ENCODE results near the gene KIF7. TPM values are rescaled to one million over a fixed set of nuclear protein-coding genes. Genes with fewer than 3 reads are reported as not detected.

Gene KIF7
- total and polyA plus RNA-seq, 10 of the 15 experiments (the other 5 are each of a cell fraction or from before 2014, with no cell fraction given) = 0.01 to 0.36 (median 0.10) TPM; not detected in 2

- RAD21 ChIA-PET (ENCODE audit: unreplicated experiment) = no interaction called here
- no peaks in the 10 kb centered on the region for H3K79me2 ChIP-seq (ENCODE audit: control insufficient read depth, insufficient read depth, low read length)
- ATAC-seq = no peak
- POLR2A ChIA-PET = no interaction called here
- no peak overlapping the region for H3K4me3 ChIP-seq
- H3K4me1 ChIP-seq (ENCODE audit: control insufficient read depth, insufficient read depth, low read length) = no peaks in the 10 kb centered on the region
- H3K9me3 ChIP-seq (replicated peaks; ENCODE audit: control insufficient read depth, insufficient read depth, low read length) = no peaks in the 10 kb centered on the region
- H3K36me3 ChIP-seq (ENCODE audit: control insufficient read depth in 2 of 2, insufficient read depth in 2 of 2, low read length in 1 of 2) = no peaks in the 10 kb centered on the region
- H4K20me1 ChIP-seq (ENCODE audit: control insufficient read depth, insufficient read depth) = no peaks in the 10 kb centered on the region
- FAIRE-seq = no peak
- in situ Hi-C loops (cut with MboI) = no loop called here
- H3K27ac ChIP-seq (ENCODE audit: control insufficient read depth, insufficient read depth) = no peak overlapping the region
- peaks cover 0 to 8% of the 10 kb centered on the region in 2 experiments; a peak in 3 of 4 replicates for H3K27me3 ChIP-seq (replicated peaks in 1 of 2; ENCODE audit: control insufficient read depth in 2 of 2, insufficient read depth in 2 of 2, low read length in 1 of 2)
- intact Hi-C loops (cut with micrococcal nuclease; ENCODE audit: unreplicated experiment) = no loop called here
- H3K9ac ChIP-seq (ENCODE audit: control insufficient read depth, insufficient read depth, low read length) = no peak overlapping the region
- CTCF ChIA-PET = interaction anchor here (0.6 kb wide), 1 partner anchor 519 kb away, joined by 3 read pairs; no protein-coding TSS in a partner anchor
- H3K4me2 ChIP-seq (ENCODE audit: control insufficient read depth, insufficient read depth) = no peak overlapping the region
- BruUV-seq (replicated peaks) = no TSS peak
- 56% methylated on average over 16 of the region's 16 CpGs for WGBS (ENCODE audit: insufficient coverage, insufficient replicate concordance, low lambda C conversion rate, missing lambda C conversion rate)
- H2AFZ ChIP-seq (ENCODE audit: control insufficient read depth, low read depth, low read length) = no peak overlapping the region
- DNase-seq (ENCODE audit: low read depth, low spot score) = no peak
- SMC1A ChIA-PET (ENCODE audit: uncharacterized antibody, unreplicated experiment) = no interaction called here
- TF ChIP-seq CREM (IDR thresholded peaks at IDR 0.05; ENCODE audit: low read depth) (no peak), NFYA (IDR thresholded peaks at IDR 0.05; ENCODE audit: borderline replicate concordance, low read depth, low read length) (no peak), PBX3 (IDR thresholded peaks at IDR 0.05; ENCODE audit: insufficient replicate concordance, low read depth, low read length) (no peak), BMI1 (IDR thresholded peaks at IDR 0.05; ENCODE audit: borderline replicate concordance) (no peak), GABPA (IDR thresholded peaks at IDR 0.05; ENCODE audit: low read depth) (no peak), MTA2 (IDR thresholded peaks at IDR 0.05; ENCODE audit: low read depth) (no peak), E2F8 (IDR thresholded peaks at IDR 0.05; ENCODE audit: low read depth, partially characterized antibody) (no peak), MLLT1 (IDR thresholded peaks at IDR 0.05) (no peak), NR2C1 (IDR thresholded peaks at IDR 0.05) (no peak), TCF12 (IDR thresholded peaks at IDR 0.05; ENCODE audit: low read depth, low read length) (no peak), IKZF1 (conservative IDR thresholded peaks at IDR 0.05) (no peak), SUZ12 (IDR thresholded peaks at IDR 0.05; ENCODE audit: unreplicated experiment) (no peak), RAD21 (IDR thresholded peaks at IDR 0.05; ENCODE audit: insufficient read depth, low read depth, low read length) (no peak)
- TF ChIP-seq, protein P1, sequence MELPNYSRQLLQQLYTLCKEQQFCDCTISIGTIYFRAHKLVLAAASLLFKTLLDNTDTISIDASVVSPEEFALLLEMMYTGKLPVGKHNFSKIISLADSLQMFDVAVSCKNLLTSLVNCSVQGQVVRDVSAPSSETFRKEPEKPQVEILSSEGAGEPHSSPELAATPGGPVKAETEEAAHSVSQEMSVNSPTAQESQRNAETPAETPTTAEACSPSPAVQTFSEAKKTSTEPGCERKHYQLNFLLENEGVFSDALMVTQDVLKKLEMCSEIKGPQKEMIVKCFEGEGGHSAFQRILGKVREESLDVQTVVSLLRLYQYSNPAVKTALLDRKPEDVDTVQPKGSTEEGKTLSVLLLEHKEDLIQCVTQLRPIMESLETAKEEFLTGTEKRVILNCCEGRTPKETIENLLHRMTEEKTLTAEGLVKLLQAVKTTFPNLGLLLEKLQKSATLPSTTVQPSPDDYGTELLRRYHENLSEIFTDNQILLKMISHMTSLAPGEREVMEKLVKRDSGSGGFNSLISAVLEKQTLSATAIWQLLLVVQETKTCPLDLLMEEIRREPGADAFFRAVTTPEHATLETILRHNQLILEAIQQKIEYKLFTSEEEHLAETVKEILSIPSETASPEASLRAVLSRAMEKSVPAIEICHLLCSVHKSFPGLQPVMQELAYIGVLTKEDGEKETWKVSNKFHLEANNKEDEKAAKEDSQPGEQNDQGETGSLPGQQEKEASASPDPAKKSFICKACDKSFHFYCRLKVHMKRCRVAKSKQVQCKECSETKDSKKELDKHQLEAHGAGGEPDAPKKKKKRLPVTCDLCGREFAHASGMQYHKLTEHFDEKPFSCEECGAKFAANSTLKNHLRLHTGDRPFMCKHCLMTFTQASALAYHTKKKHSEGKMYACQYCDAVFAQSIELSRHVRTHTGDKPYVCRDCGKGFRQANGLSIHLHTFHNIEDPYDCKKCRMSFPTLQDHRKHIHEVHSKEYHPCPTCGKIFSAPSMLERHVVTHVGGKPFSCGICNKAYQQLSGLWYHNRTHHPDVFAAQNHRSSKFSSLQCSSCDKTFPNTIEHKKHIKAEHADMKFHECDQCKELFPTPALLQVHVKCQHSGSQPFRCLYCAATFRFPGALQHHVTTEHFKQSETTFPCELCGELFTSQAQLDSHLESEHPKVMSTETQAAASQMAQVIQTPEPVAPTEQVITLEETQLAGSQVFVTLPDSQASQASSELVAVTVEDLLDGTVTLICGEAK (IDR thresholded peaks at IDR 0.05; ENCODE audit: borderline replicate concordance) = no peak
Observed at GRCh38 chr15:89652666-89653065, 2.6 kb downstream of the KIF7 start.

All from GM12878 (cell line).